NOMO-1 treated with DMSO at 0.1 percent for 48 hours (cell line): ENCODE results near the gene PRPSAP1.

Experiments
- DNase-seq: peaks from one replicate; lab custom pipeline; 2025; ENCODE audit not compliant: unreplicated experiment; lab: John Stamatoyannopoulos, UW

The PRPSAP1 gene, protein sequence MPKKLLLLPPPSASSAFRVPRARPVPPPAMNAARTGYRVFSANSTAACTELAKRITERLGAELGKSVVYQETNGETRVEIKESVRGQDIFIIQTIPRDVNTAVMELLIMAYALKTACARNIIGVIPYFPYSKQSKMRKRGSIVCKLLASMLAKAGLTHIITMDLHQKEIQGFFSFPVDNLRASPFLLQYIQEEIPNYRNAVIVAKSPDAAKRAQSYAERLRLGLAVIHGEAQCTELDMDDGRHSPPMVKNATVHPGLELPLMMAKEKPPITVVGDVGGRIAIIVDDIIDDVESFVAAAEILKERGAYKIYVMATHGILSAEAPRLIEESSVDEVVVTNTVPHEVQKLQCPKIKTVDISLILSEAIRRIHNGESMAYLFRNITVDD

DNA sequence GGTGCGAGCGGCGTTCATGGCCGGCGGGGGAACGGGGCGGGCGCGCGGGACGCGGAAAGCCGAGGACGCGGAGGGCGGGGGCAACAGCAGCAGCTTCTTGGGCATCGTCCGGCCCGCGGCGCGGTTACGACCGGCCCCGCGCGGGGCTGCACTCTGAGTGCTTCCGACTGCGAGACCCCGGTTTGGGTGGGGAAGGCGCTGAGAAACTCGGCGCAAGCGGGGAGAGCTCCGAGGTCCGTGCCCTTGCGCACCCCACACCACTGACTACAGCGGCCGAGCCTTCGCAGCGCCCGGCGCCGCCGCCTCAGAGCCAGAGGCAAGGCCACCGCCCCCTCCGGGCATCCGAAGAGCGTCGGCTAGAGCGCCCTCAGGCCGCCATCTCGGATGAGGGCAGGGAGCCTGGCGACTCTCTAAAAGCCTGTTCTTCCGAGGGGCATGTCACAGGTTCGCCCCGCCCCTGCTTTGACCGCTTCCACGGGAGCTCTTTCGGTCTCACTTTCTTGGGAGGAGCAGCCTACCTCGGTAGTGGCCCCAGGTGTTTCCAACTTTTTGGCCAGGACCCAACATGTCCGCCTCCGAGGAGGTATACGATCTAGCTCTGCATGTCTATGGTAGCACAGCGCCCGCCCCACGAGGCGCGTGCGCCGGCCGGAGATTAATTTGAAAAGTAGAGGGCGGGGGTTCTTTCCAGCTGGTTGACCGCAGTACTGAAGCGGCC is at the start of gene PRPSAP1:
TSS of gene PRPSAP1 (minus strand) at position 318 of the 718 bp plus-strand sequence. CDS start at position 105, 213 bp downstream.
- DNase-seq = peak; percentile 83

DNA sequence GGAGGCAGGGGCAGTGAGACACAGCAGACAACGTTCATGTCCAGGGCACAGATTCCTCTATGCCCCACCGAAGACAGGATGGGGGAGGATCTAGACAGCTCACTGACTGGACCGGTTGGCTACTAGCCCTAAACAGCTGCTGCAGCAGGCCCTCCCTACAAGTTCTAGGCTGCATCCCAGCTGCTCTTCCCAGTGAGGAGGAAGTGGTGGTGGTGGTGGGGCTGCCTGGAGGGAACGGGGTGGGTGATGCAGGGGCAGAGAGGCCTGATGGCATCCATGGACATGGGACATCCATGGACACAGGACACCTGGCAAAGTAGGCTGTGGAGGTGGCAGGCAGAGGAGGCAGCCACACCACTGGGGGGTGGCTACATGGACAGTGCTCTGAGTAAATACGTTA is 49.0 kb upstream of the PRPSAP1 start:
- no peak for DNase-seq

DNA sequence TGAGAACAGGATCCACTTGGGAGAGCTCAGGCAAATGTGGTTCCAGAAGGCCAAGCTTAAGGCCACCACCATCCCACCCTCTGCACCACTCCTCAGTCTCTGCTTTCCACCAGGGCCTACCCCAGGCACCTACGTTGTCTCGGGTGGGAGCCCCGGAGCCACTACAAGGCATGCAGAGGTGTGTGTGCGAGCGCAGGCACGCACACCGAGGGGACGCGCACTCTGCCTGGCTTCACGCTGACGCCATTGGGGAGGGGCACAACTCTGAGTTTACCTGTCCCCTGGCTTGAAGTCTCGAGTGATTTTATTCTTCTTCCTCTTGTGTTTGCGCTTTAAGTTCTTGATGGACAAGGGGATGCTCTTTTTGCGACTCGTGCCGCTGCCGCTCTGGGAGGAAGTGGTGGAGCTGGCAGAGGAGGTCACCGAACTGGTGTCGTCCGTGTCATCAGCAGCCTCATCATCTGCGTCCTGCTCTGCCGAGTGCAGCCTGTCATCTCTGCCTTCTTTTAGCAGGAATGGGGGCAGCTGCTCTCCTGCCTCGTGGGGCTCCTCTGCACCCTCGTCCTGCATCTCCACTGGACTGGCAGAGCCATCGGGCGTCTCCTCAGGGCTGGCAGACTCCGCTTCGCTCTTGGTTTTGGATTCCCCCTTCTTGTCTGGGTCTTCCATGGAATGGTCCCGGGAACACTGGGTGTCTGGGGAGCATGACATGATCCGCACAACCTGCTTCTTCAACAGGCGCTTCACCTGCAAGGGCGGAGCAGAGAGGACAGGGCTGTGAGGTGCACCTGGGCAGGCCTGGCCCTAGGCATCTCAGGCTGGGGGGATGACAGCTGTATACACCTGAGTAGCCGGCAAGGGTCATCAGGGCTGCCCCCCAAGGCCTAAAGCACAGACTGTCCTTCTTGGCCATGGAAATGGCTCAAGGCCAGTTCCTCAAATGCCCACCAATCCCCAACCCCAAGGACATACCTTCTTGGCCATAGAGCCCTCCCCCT is 45.8 kb upstream of the PRPSAP1 start:
- no peak for DNase-seq

- DNase-seq = no peak
Measured at GRCh38 chr17:76398523-76399174, 44.9 kb upstream of the PRPSAP1 start.

- peak; percentile 54 for DNase-seq
Measured at GRCh38 chr17:76397687-76398522, 44.2 kb upstream of the PRPSAP1 start.

DNA sequence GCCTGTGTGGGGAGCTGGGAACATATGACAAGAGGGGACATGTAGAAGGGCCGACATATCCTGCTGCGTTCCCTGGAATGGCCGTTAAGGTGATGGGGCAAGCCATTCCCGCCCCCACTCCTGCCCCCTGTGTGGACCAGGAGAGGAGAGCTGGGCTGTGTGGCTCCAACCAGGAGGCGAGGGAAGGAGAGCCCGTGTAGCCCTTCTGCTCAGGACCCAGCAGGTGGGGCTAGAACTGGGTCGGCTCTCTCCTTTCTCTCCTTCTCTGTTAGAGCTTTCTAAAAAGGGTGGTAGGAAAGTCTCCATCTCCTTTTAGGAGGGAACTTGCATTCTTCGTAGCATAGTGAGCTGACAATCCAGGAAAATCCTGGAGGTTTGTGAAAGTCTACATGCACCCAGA is 43.5 kb upstream of the PRPSAP1 start:
- DNase-seq = no peak

GRCh38 chr17:76395980-76396379 is 42.3 kb upstream of the PRPSAP1 start:
- DNase-seq = no peak

GRCh38 chr17:76394166-76394565 is 40.5 kb upstream of the PRPSAP1 start:
- no peak for DNase-seq

DNA sequence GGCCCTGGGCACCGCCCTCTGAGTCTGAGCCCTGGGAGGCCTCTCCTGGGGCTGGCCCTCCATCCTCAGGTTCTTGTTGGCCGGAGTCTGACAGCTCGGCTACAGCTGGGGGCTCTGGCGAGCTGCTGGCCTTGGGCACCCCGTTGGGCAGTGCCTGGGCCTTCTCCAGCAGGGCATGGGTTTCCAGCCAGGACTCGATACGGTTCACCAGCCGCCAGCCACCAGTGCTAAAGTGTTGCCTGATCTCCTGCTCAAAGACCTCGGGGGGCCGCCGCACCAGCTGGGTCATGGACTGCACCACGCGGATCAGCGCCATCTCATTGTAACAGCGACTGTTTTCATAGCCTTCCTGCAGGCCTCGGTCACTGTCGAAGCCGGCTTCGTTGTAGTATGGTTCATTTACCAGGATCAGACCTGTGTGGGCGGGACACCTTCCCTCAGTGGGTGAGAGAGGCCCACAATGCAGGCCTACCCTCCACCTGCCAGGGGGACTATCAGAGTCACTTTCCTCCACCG is 37.5 kb upstream of the PRPSAP1 start:
- DNase-seq = no peak

GRCh38 chr17:76390003-76390421 is 36.3 kb upstream of the PRPSAP1 start:
- no peak for DNase-seq

GRCh38 chr17:76388966-76389888 is 35.5 kb upstream of the PRPSAP1 start:
- DNase-seq = no peak

GRCh38 chr17:76386966-76387765 is 33.5 kb upstream of the PRPSAP1 start:
- no peak for DNase-seq

GRCh38 chr17:76385892-76386786 is 32.4 kb upstream of the PRPSAP1 start:
- DNase-seq = peak; percentile 73

GRCh38 chr17:76384987-76385891 is 31.5 kb upstream of the PRPSAP1 start:
- no peak for DNase-seq

GRCh38 chr17:76384222-76384986 is 30.7 kb upstream of the PRPSAP1 start, which contains the start of gene SPHK1:
Gene SPHK1, plus strand, starts transcription at chr17:76384609. Its CDS starts 1,036 bp downstream, at chr17:76385645.
- DNase-seq = peak; percentile 59
